Right ventricle myocardium superior (tissue), 1 donor: ENCODE data around the gene PDLIM3. TPM values are rescaled to one million over a fixed set of nuclear protein-coding genes. Genes with fewer than 3 reads are reported as not detected.
A peak's percentile ranks its signal among the peaks of the same experiment; 100 is the strongest.
"Not testable (repeated sequence)": the region's sequence is repeated elsewhere in the genome, so short reads cannot be mapped to it uniquely, and the experiment has no call there.

ENCODE experiments used
- ATAC-seq: fragments of 200-7000 bp; cut with Tn5 transposase; one replicate; pipeline ENCODE4 v1.9.1; 2020; ENCODE audit warnings: mild to moderate bottlenecking; ENCODE audit not compliant: poor library complexity
- DNase-seq: peaks from one replicate; pipeline ENCODE4 v3.0.0-alpha.2; 2020
- intact Hi-C: fragments of 100-400 bp; cut with DNase I; formaldehyde crosslinking; loops from one replicate; pipeline ENCODE4 v1.11.2; 2022
- total RNA-seq: library from RNA; stranded (reverse); fragmentation: NEBNext Ultra II Directional; extraction: Animal tissue kit (Norgen Biotek cat#: 25700); gene quantifications from one replicate; pipeline ENCODE4 v1.2.1, GENCODE V29; 2021
- donor health status: DM: no; HTN: yes; CAD: no; lungs with severe emphysema.

The PDLIM3 gene
- total RNA-seq, 1 donor from 2014 or later = 208 TPM

- DNase-seq, ATAC-seq: not testable (repeated sequence)
- intact Hi-C loops = loop anchor here (10.0 kb wide), 1 partner anchor 63 kb away; no protein-coding TSS in a partner anchor
Observed at GRCh38 chr4:185531654-185532053, 3.7 kb downstream of the PDLIM3 start.

- intact Hi-C loops = no loop called here
Observed at GRCh38 chr4:185529413-185529812, 5.9 kb downstream of the PDLIM3 start.

GRCh38 chr4:185524888-185525863 is 10.1 kb downstream of the PDLIM3 start:
- intact Hi-C loops = no loop called here
- DNase-seq (no peak), ATAC-seq (peak; percentile 45)

More at GRCh38 chr4:185529413-185529812, 5.9 kb downstream of the PDLIM3 start:
- ATAC-seq = no peak
- DNase-seq = no peak

GRCh38 chr4:185523862-185524261 is 11.4 kb downstream of the PDLIM3 start:
- ATAC-seq = no peak
- intact Hi-C loops = no loop called here
- DNase-seq = no peak

DNA sequence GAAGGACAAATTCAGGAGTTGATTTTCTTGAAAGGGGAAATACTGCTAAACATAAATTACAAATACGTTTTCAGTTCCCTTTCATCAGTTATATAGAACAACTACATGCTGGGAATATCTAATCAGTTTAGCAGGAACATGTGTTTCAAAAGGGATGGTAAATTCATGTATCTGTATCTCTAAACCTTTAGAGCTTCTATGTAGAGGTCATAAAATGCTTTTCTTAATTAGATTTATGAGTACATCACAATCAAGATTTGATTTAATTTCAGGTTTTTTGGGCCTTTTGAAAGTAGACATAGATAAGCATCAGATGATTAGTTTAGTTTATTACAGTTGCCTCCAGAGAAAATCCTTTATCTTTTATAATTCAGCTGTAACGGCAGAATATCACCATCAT is 12.9 kb downstream of the PDLIM3 start:
- DNase-seq (no peak), ATAC-seq (no peak)
- intact Hi-C loops = no loop called here

GRCh38 chr4:185520119-185520518 is 15.2 kb downstream of the PDLIM3 start:
- intact Hi-C loops = no loop called here
- ATAC-seq (peak; percentile 66), DNase-seq (no peak)

DNA sequence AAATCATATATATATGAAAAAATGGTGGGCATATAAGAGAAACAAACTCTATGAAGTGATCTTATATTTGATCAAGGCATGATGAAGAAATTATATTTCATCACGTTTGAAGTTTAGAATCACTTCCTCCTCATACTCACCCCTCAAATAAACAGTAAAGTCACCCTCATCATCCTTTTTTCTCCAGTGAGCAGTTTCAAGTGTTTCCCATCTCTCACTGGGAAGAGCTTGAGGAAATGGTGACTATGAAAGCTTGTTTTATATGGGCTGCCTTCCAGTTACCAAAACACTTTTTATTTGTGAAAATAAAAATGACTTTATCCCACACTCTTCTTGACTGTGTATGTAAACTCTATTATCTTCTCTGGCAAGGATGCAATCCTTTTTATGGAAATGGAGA is 16.8 kb downstream of the PDLIM3 start:
- no peak for DNase-seq
- ATAC-seq = no peak
- intact Hi-C loops = no loop called here

DNA sequence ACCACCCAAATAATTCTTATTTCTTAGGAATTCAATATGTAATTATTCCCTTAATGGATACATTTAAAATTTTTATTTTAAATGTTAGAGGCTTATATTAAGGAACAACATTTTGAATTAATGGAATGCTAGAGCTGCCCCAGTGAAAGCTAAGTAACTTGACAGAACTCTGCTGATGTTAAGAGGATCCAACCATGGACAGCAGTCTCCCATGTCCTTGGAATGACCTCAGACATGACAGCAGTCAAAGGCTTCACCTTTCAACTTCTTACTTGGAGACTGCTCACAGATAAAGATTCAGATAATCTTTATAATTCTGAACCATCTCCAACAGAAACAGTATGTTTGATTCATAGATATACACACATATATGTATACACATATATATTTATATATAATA is 17.2 kb downstream of the PDLIM3 start:
- intact Hi-C loops = no loop called here
- no peak for ATAC-seq
- no peak for DNase-seq

GRCh38 chr4:185515248-185515647 is 20.1 kb downstream of the PDLIM3 start:
- DNase-seq (no peak), ATAC-seq (no peak)
- intact Hi-C loops = no loop called here

DNA sequence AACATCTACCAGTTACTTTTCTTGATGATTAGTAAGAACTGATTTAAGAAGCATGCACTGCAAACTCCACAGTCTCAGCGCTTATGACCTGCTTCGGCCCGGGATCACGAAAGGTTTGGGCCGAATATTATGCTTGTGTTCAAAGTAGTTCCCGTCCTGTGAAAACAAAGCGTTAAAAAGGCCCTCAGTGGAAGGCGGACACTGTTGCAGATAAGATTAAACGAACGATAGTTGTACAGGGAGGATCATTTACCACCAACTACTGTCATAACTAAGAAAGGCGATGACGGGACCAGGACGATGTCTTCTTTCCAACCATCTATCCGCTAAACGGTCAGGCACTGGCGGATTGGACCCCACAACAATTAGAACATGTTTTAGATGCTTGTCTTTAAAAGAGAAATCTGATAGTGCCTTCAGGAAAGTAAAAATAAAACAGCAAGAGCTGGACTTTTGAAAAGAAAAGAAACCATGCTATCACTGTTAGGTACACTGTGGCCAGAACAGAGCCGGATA is 21.1 kb downstream of the PDLIM3 start:
- intact Hi-C loops = no loop called here
- ATAC-seq = peak; percentile 18

GRCh38 chr4:185513489-185514181 is 21.7 kb downstream of the PDLIM3 start:
- intact Hi-C loops = no loop called here
- DNase-seq (peak; percentile 56), ATAC-seq (peak; percentile 90)

More for the DNA sequence above, 21.1 kb downstream of the PDLIM3 start:
- DNase-seq = no peak

- intact Hi-C loops = no loop called here
- no peak for ATAC-seq
Observed at GRCh38 chr4:185512516-185512915, 22.8 kb downstream of the PDLIM3 start.

GRCh38 chr4:185511243-185511642 is 24.1 kb downstream of the PDLIM3 start:
- intact Hi-C loops, DNase-seq, ATAC-seq: not testable (repeated sequence)

More at GRCh38 chr4:185512516-185512915, 22.8 kb downstream of the PDLIM3 start:
- no peak for DNase-seq

GRCh38 chr4:185510806-185511205 is 24.5 kb downstream of the PDLIM3 start:
- no peak for ATAC-seq
- intact Hi-C loops = no loop called here
- DNase-seq = no peak

GRCh38 chr4:185508181-185508580 is 27.1 kb downstream of the PDLIM3 start:
- ATAC-seq = no peak
- intact Hi-C loops = no loop called here

DNA sequence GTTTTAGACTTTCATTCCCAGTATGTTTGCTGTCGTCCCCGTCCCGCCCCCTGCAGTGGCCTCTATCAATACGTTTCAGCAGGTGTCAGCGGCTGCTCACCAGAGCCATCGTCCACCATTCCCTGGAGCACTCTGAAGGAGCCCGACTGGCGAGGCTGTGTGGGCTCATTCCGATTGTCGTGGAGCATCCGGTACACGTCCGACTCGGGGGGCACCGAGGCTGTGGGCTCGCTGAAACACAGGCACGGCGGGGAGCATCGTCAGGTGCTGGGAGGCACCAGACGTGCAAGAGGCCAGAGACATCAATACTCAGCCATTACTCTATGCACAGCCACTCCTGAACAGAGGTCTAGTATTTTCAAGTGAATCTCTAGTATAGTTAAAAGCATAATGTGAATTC is 28.9 kb downstream of the PDLIM3 start:
- DNase-seq = no peak
- no peak for ATAC-seq
- intact Hi-C loops = no loop called here

More at GRCh38 chr4:185508181-185508580, 27.1 kb downstream of the PDLIM3 start:
- DNase-seq = no peak

GRCh38 chr4:185504098-185505047 is 30.9 kb downstream of the PDLIM3 start:
- ATAC-seq (peak; percentile 91), DNase-seq (peak; percentile 88)
- intact Hi-C loops = no loop called here

GRCh38 chr4:185502386-185502785 is 32.9 kb downstream of the PDLIM3 start:
- DNase-seq (no peak), ATAC-seq (no peak)
- intact Hi-C loops = no loop called here
